ENCODE measurements around the gene SMYD4.
"Not testable (repeated sequence)": the region's sequence is repeated elsewhere in the genome, so short reads cannot be mapped to it uniquely, and the experiment has no call there.

Gene SMYD4, protein sequence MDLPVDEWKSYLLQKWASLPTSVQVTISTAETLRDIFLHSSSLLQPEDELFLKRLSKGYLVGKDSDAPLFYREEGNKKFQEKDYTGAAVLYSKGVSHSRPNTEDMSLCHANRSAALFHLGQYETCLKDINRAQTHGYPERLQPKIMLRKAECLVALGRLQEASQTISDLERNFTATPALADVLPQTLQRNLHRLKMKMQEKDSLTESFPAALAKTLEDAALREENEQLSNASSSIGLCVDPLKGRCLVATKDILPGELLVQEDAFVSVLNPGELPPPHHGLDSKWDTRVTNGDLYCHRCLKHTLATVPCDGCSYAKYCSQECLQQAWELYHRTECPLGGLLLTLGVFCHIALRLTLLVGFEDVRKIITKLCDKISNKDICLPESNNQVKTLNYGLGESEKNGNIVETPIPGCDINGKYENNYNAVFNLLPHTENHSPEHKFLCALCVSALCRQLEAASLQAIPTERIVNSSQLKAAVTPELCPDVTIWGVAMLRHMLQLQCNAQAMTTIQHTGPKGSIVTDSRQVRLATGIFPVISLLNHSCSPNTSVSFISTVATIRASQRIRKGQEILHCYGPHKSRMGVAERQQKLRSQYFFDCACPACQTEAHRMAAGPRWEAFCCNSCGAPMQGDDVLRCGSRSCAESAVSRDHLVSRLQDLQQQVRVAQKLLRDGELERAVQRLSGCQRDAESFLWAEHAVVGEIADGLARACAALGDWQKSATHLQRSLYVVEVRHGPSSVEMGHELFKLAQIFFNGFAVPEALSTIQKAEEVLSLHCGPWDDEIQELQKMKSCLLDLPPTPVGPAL

GRCh38 chr17:1829592-1830257, at the start of gene SMYD4, which contains the start of gene RPA1:
Gene SMYD4 (minus strand): TSS chr17:1829902. CDS start chr17:1827994, 1,908 bp downstream.
Gene RPA1 (plus strand): TSS chr17:1830005. CDS start chr17:1830094, 89 bp downstream.
- no peak for TF ChIP-seq ZNF274 (IDR thresholded peaks at IDR 0.05; ENCODE audit: low read depth, low read length)
- H3K4me3 ChIP-seq (ENCODE audit: low read length), result peak within 1 kb of the TSS; percentile 99

DNA sequence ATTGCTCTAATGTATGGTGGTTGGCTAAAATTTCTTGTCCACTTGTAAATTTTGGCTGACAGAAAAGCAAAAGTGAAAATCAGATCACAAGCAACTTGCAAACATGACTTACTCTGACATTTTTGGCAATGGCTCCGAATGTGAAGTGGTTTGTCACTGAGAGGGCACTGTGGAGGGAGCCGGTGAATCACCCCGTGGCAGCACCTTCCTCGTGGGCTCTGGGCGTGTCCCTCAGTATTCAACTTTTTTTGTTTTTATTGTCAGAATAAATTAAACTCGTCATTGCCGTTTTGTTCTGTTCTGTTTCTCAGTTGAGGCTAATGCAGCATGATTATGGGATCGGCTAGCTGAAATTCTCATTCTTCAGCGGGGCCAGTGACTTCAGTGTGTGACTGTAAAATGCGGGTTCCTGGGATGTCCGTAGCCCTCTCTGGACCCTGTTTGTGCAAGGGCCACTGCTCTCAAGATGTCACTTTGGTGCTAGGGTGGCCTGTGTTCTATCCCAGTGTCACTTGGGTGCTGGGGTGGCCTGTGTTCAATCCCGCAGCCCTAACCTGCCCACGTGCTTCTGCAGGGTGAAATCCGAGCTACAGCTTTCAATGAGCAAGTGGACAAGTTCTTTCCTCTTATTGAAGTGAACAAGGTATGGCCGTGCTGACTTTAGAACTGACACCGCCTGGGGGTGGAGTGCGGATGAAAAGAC, 48.9 kb upstream of the SMYD4 start:
- no peak for TF ChIP-seq ZNF274 (IDR thresholded peaks at IDR 0.05; ENCODE audit: low read depth, low read length)
- H3K4me3 ChIP-seq (ENCODE audit: low read length), result no peak overlapping the region

DNA sequence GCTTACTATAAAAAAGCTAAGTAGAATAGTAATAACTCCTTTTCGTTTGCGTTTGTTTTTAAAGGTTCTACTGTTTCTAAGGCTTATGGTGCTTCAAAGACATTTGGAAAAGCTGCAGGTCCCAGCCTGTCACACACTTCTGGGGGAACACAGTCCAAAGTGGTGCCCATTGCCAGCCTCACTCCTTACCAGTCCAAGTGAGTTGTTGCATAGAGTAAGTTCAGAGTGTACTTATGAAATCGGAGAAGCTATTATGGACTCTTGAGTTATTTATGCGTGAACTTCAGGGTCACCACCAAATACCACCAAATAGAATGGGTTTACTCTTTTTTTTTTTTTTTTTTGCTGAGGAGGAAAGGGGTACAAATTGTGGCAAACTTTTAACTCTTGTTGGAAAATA, 45.9 kb upstream of the SMYD4 start:
- TF ChIP-seq ZNF274 (IDR thresholded peaks at IDR 0.05; ENCODE audit: low read depth, low read length), result no peak
- no peak overlapping the region for H3K4me3 ChIP-seq (ENCODE audit: low read length)

DNA sequence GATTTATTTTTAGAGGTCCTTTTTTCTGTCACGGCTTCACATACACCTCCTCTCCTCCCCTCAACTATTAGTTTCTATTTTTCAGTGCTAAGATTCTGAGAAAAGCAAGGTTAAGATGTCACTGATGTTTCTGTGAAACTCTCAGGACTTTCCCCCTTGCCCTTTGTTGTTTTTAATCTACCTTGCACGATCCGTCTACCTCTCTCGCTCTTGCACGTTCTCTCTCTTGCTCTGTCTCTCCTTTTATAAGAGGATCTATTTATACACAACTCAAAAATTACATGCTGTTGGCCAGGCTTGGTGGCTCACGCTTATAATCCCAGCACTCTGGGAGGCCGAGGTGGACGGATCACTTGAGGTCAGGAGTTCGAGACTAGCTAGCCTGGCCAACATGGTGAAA, 43.7 kb upstream of the SMYD4 start:
- H3K4me3 ChIP-seq (ENCODE audit: low read length), result no peak overlapping the region
- no peak for TF ChIP-seq ZNF274 (IDR thresholded peaks at IDR 0.05; ENCODE audit: low read depth, low read length)

- no peak for TF ChIP-seq ZNF274 (IDR thresholded peaks at IDR 0.05; ENCODE audit: low read depth, low read length)
- H3K4me3 ChIP-seq (ENCODE audit: low read length), result no peak overlapping the region
These were observed 43.3 kb upstream of the SMYD4 start for GRCh38 chr17:1872976-1873375.

GRCh38 chr17:1872254-1872653, 42.6 kb upstream of the SMYD4 start:
- no peak for TF ChIP-seq ZNF274 (IDR thresholded peaks at IDR 0.05; ENCODE audit: low read depth, low read length)
- H3K4me3 ChIP-seq (ENCODE audit: low read length), result no peak overlapping the region

DNA sequence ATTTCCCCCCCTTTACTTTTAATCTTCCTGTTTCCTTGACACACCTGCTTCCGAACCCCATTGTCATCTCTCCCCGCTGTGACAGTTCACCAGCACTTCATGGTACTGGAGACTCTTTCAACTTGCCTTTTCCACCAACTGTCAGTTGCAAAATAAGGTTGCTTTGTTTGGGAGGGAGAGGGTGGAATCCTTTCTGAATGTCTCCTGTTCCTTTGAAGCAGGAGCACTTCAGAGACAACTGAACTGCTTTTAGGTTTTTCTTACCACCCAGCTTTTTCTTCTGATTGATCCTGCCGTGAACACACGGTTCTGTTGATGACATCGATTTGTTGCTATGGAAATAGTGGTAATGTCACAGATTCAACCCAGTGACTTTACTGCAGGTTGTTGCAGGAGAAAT, 42.1 kb upstream of the SMYD4 start:
- no peak overlapping the region for H3K4me3 ChIP-seq (ENCODE audit: low read length)
- no peak for TF ChIP-seq ZNF274 (IDR thresholded peaks at IDR 0.05; ENCODE audit: low read depth, low read length)

- TF ChIP-seq ZNF274 (IDR thresholded peaks at IDR 0.05; ENCODE audit: low read depth, low read length), result no peak
These were observed 40.9 kb upstream of the SMYD4 start for GRCh38 chr17:1870592-1870991.

DNA sequence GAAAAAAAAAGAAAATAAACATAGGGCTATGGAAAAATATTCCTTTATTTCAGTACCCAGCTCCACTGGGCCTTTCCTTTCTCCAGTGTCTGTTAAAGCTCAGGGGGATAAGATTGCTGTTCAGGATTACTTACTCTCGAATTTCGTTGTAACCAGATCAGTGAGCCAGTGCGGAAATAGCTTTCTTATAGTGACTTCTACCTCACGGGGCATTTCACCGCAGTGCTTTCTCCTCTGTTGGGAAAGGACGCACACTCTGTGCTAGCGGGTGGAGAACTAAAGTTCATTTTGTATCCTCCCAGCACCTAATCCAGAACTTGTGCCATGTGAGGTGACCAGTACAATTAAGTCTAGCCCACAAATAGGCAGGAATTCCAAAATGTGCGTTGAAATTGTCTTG, 38.4 kb upstream of the SMYD4 start:
- TF ChIP-seq ZNF274 (IDR thresholded peaks at IDR 0.05; ENCODE audit: low read depth, low read length), result no peak
- no peak overlapping the region for H3K4me3 ChIP-seq (ENCODE audit: low read length)

More at GRCh38 chr17:1870592-1870991, 40.9 kb upstream of the SMYD4 start:
- H3K4me3 ChIP-seq (ENCODE audit: low read length), result no peak overlapping the region

GRCh38 chr17:1867307-1867706, 37.6 kb upstream of the SMYD4 start:
- H3K4me3 ChIP-seq (ENCODE audit: low read length), result no peak overlapping the region
- no peak for TF ChIP-seq ZNF274 (IDR thresholded peaks at IDR 0.05; ENCODE audit: low read depth, low read length)

GRCh38 chr17:1865252-1866037, 35.7 kb upstream of the SMYD4 start:
- no peak overlapping the region for H3K4me3 ChIP-seq (ENCODE audit: low read length)
- TF ChIP-seq ZNF274 (IDR thresholded peaks at IDR 0.05; ENCODE audit: low read depth, low read length), result no peak

DNA sequence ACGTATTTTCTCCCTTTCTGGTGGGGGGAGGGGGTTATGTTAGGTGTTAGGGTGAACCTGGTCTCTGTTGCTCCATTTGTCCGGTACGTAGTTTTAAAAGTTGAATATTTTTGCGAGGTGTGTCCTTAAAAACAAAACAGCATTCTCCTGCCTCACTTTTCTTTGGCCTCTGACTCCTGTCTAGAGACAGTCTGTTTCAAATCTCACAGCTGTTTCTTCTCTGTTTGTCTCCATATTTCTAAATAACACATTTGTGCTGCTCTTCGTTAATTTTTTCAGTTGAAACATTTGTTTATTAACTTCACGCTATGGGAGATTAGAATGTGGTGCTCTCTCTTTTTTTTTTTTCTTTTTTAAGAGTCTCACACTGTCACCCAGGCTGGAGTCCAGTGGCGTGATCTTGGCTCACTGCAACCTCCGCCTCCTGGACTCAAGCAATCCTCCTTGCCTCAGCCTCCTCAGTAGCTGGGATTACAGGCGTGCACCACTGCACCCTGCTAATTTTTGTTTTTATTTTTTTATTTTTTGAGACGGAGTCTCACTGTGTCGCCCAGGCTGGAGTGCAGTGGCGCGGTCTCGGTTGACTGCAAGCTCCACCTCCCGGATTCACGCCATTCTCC, 31.8 kb upstream of the SMYD4 start:
- no peak overlapping the region for H3K4me3 ChIP-seq (ENCODE audit: low read length)
- TF ChIP-seq ZNF274 (IDR thresholded peaks at IDR 0.05; ENCODE audit: low read depth, low read length), result no peak

DNA sequence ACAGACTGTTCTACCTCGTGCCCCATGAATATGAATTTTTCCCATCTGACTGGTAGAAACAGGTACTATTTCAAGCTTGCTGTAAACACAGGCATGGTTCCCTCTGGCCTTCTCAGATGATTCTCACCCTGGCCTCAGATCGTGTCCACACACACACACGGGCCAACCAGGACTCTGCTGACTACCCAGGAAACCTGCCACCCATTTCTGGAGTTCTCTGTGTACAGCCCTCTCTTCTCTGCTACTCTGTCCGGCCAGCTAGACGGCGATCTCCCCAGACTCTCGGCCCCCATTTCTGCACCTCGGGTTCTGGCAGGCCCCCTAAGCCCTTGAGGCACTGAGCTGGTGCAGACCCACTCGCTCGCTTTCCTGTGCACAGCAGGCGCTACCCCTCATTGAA, 31.3 kb upstream of the SMYD4 start:
- no peak for TF ChIP-seq ZNF274 (IDR thresholded peaks at IDR 0.05; ENCODE audit: low read depth, low read length)
- no peak overlapping the region for H3K4me3 ChIP-seq (ENCODE audit: low read length)

DNA sequence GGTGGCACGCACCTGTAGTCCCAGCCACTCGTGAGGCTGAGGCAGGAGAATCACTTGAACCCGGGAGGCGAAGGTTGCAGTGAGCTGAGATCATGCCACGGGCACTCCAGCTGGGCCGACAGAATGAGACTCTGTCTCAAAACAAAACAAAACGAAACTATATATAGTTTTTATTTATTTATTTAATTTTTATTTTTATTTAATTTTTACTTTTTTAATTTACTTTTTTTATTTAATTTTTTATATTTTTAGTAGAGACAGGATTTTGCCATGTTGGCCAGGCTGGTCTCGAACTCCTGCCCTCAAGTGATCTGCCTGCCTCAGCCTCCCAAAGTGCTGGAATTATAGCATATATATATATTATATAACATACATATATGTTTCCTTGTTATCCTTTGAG, 26.8 kb upstream of the SMYD4 start:
- not testable (repeated sequence) for H3K4me3 ChIP-seq (ENCODE audit: low read length)

Data from GM08714 (cell line).